Osteoblast (primary cell): ENCODE measurements around the gene TTPAL. TPM values are rescaled to one million over a fixed set of nuclear protein-coding genes. Genes with fewer than 3 reads are reported as not detected.

Experiments
- DNase-seq: peaks from one replicate; pipeline ENCODE4 v3.0.0; 2011; ENCODE audit warnings: low spot score, mixed read lengths; ENCODE audit not compliant: insufficient read length; ENCODE audit errors: missing footprints
- H2AFZ ChIP-seq: 2 replicates; pipeline ENCODE4 v1.6.0; 2011; ENCODE audit warnings: mild to moderate bottlenecking, low read length
- H3K27ac ChIP-seq: 2 replicates; pipeline ENCODE4 v1.5.1; 2011; ENCODE audit warnings: mild to moderate bottlenecking, low read depth, low read length, moderate library complexity
- H3K27me3 ChIP-seq: 2 replicates; pipeline ENCODE4 v1.6.0; 2012; ENCODE audit warnings: mild to moderate bottlenecking, control low read depth, inconsistent platforms, low read length, moderate library complexity; ENCODE audit not compliant: insufficient read depth
- H3K36me3 ChIP-seq: 2 replicates; pipeline ENCODE4 v1.5.1; 2011; ENCODE audit warnings: mild to moderate bottlenecking, low read length, control low read depth, moderate library complexity; ENCODE audit not compliant: insufficient read depth
- H3K4me1 ChIP-seq: 2 replicates; pipeline ENCODE4 v1.5.1; 2011; ENCODE audit warnings: mild to moderate bottlenecking, low read length, control low read depth, moderate library complexity; ENCODE audit not compliant: insufficient read depth
- H3K4me2 ChIP-seq: 2 replicates; pipeline ENCODE4 v1.6.0; 2011; ENCODE audit warnings: mild to moderate bottlenecking, low read length; ENCODE audit not compliant: insufficient read depth
- H3K4me3 ChIP-seq: fragments of 200-600 bp; sonication (generic); 3 replicates; pipeline ENCODE4 v1.5.1; 2012; ENCODE audit warnings: mild to moderate bottlenecking, low read length, inconsistent platforms; ENCODE audit not compliant: insufficient read depth
- H3K79me2 ChIP-seq: 2 replicates; pipeline ENCODE4 v1.6.0; 2012; ENCODE audit warnings: mild to moderate bottlenecking, low read length, control low read depth, inconsistent platforms; ENCODE audit not compliant: insufficient read depth
- H3K9me3 ChIP-seq: 2 replicates; pipeline ENCODE4 v1.5.1; 2011; ENCODE audit warnings: low read depth, low read length, control low read depth
- H4K20me1 ChIP-seq: 2 replicates; pipeline ENCODE4 v1.6.0; 2012; ENCODE audit warnings: mild to moderate bottlenecking, low read length, control low read depth; ENCODE audit not compliant: insufficient read depth
- total RNA-seq: library from RNA; depleted of rRNA; stranded (reverse); fragments of >200 nt; gene quantifications from 2 replicates; pipeline ENCODE4 v1.2.3, GENCODE V29; 2012
- TF ChIP-seq, protein P1 (sequence below): IDR thresholded peaks from 2 replicates; pipeline ENCODE4 v1.5.1; 2011; ENCODE audit warnings: mild to moderate bottlenecking, low read depth, low read length, moderate library complexity; ENCODE audit errors: extremely low read depth

Gene TTPAL
- total RNA-seq, 1 donor: 12.7 TPM

DNA sequence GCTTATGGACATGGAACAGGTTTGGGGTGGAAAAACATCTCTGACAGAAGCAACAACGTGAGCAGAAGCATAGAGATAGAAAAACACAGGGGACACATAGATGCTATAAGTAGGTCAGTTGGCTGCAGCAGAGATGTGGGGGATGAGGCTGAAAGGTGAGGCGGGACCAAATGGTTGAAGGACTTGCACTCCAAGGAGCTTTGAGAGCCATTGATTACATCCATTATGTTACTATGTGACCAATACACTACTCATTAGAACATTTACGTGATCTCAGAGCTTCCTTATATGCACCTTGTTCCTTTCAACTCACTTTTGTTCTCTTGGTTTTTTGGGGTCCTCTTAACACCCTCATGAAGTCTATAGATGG lies 47.9 kb upstream of the TTPAL start:
- no peak overlapping the region for H3K27ac ChIP-seq

DNA sequence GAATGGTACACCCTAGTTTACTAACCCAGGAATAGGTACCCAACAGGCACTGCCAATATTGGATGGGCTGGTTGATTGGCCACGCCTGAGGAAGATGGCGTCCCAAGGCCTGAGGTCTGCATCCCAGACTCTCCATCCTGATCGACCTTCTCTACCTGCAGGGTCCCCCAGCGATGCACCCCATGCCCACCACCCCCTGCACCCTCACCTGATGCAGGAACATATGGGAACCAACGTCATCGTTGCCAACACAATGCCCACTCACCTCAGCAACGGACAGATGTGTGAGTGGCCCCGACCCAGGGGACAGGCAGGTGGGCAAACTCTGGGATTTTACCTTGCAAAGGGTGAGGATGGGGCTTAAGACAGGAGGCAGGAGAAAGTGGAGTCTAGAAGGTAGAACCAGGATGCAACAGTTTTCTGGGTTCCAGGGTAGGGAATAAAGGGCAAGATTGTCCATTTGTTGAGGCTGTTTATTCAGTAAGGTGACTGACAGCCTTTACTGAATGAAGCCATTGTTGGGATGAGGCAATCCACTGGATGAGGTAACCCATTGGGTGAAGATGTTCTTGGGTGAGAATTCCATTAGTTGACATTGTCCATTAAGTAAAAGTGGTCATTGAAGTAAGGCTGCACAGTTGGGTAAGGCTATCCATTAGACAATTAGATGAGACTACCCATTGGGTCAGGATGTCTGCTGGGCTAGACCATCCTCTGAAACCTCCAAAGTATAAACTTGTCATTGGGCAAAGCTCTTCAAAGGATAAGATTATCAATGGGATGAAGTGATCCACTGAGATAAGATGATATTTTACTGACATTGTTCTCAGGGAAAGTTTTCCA lies 47.3 kb upstream of the TTPAL start:
- Histone ChIP-seq H3K27ac (no peak overlapping the region), H4K20me1 (no peaks in the 10 kb centered on the region), H3K4me2 (no peak overlapping the region), H3K79me2 (no peaks in the 10 kb centered on the region), H3K4me1 (no peaks in the 10 kb centered on the region), H3K9me3 (no peaks in the 10 kb centered on the region), H3K27me3 (peaks cover 22% of the 10 kb centered on the region), H3K36me3 (no peaks in the 10 kb centered on the region), H3K4me3 (no peak overlapping the region), H2AFZ (no peak overlapping the region)
- no peak for DNase-seq
- TF ChIP-seq, protein P1, sequence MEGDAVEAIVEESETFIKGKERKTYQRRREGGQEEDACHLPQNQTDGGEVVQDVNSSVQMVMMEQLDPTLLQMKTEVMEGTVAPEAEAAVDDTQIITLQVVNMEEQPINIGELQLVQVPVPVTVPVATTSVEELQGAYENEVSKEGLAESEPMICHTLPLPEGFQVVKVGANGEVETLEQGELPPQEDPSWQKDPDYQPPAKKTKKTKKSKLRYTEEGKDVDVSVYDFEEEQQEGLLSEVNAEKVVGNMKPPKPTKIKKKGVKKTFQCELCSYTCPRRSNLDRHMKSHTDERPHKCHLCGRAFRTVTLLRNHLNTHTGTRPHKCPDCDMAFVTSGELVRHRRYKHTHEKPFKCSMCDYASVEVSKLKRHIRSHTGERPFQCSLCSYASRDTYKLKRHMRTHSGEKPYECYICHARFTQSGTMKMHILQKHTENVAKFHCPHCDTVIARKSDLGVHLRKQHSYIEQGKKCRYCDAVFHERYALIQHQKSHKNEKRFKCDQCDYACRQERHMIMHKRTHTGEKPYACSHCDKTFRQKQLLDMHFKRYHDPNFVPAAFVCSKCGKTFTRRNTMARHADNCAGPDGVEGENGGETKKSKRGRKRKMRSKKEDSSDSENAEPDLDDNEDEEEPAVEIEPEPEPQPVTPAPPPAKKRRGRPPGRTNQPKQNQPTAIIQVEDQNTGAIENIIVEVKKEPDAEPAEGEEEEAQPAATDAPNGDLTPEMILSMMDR: no peak

More for the DNA sequence above, 47.9 kb upstream of the TTPAL start:
- no peak overlapping the region for H3K4me2 ChIP-seq
- peaks cover 18% of the 10 kb centered on the region for H3K27me3 ChIP-seq
- no peaks in the 10 kb centered on the region for H3K9me3 ChIP-seq
- no peaks in the 10 kb centered on the region for H3K4me1 ChIP-seq
- TF ChIP-seq, protein P1: no peak
- H3K36me3 ChIP-seq: no peaks in the 10 kb centered on the region
- H4K20me1 ChIP-seq: no peaks in the 10 kb centered on the region
- no peak for DNase-seq
- no peak overlapping the region for H3K4me3 ChIP-seq
- H2AFZ ChIP-seq: no peak overlapping the region
- H3K79me2 ChIP-seq: no peaks in the 10 kb centered on the region

DNA sequence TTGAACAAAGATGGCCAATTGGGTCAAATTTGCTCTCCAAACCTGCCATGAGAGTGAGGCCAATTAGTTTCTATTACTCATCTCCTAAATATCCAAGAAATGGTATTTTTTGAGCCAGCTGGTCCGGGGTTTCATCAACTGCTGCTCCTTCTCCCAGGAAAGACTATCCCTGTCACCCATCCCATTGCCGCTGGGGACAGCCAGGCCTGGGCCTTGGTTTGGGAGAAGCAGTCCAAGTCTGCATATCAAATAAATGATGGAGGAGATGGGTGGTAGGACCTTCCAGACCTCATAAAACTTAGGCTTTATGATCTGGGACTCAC lies 46.7 kb upstream of the TTPAL start:
- Histone ChIP-seq H3K9me3 (no peaks in the 10 kb centered on the region), H3K4me2 (no peak overlapping the region), H3K27ac (no peak overlapping the region), H4K20me1 (no peaks in the 10 kb centered on the region), H3K36me3 (no peaks in the 10 kb centered on the region), H3K4me3 (no peak overlapping the region), H2AFZ (no peak overlapping the region), H3K27me3 (peaks cover 22% of the 10 kb centered on the region), H3K4me1 (no peaks in the 10 kb centered on the region), H3K79me2 (no peaks in the 10 kb centered on the region)
- TF ChIP-seq, protein P1: no peak
- no peak for DNase-seq

DNA sequence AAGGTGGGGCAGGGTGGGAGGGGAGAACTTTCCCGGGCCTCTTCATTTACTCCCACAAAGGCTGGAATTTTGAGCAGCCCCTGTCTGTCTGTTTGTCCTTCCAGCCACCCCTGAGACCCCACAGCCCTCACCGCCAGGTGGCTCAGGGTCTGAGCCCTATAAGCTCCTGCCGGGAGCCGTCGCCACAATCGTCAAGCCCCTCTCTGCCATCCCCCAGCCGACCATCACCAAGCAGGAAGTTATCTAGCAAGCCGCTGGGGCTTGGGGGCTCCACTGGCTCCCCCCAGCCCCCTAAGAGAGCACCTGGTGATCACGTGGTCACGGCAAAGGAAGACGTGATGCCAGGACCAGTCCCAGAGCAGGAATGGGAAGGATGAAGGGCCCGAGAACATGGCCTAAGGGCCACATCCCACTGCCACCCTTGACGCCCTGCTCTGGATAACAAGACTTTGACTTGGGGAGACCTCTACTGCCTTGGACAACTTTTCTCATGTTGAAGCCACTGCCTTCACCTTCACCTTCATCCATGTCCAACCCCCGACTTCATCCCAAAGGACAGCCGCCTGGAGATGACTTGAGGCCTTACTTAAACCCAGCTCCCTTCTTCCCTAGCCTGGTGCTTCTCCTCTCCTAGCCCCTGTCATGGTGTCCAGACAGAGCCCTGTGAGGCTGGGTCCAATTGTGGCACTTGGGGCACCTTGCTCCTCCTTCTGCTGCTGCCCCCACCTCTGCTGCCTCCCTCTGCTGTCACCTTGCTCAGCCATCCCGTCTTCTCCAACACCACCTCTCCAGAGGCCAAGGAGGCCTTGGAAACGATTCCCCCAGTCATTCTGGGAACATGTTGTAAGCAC lies 46.0 kb upstream of the TTPAL start:
- H3K27ac ChIP-seq: no peak overlapping the region
- H3K4me2 ChIP-seq: no peak overlapping the region
- no peaks in the 10 kb centered on the region for H3K79me2 ChIP-seq
- DNase-seq: no peak
- H2AFZ ChIP-seq: no peak overlapping the region
- H3K4me1 ChIP-seq: no peaks in the 10 kb centered on the region
- H4K20me1 ChIP-seq: no peaks in the 10 kb centered on the region
- no peaks in the 10 kb centered on the region for H3K9me3 ChIP-seq
- no peak overlapping the region for H3K4me3 ChIP-seq
- TF ChIP-seq, protein P1: no peak
- no peaks in the 10 kb centered on the region for H3K36me3 ChIP-seq
- H3K27me3 ChIP-seq: peaks cover 18% of the 10 kb centered on the region
